Uterus (tissue), 2 donors: ENCODE data around the gene MRPS7.
"Not testable (repeated sequence)": the region's sequence is repeated elsewhere in the genome, so short reads cannot be mapped to it uniquely, and the experiment has no call there.

Experiments
- CTCF ChIP-seq, 4 experiments: fragments of 200-600 bp in 2 of 4; fragments of 450-650 bp in 2 of 4; sonication (generic) in 2 of 4; IDR thresholded peaks; one replicate each; pipeline ENCODE4 v1.5.1; 2016 to 2019; ENCODE audit warnings: antibody characterized with exemption in 4 of 4, mild to moderate bottlenecking in 2 of 4, moderate library complexity in 1 of 4
- POLR2A ChIP-seq, 2 donors: fragments of 450-650 bp; IDR thresholded peaks; one replicate each; pipeline ENCODE4 v1.6.1; 2016; ENCODE audit warnings: antibody characterized with exemption in 2 of 2, mild to moderate bottlenecking in 1 of 2, moderate library complexity in 1 of 2

- TF ChIP-seq CTCF, POLR2A (IDR thresholded peaks at IDR 0.05): not testable (repeated sequence)
These were observed 18.5 kb downstream of the MRPS7 start for GRCh38 chr17:75280189-75280588.
